Measurements from ENCODE around the gene SDHAF2. TPM values are rescaled to one million over a fixed set of nuclear protein-coding genes. Genes with fewer than 3 reads are reported as not detected.

SDHAF2 gene
- total RNA-seq, 1 experiment from 2014 or later, result 43.2 TPM

DNA sequence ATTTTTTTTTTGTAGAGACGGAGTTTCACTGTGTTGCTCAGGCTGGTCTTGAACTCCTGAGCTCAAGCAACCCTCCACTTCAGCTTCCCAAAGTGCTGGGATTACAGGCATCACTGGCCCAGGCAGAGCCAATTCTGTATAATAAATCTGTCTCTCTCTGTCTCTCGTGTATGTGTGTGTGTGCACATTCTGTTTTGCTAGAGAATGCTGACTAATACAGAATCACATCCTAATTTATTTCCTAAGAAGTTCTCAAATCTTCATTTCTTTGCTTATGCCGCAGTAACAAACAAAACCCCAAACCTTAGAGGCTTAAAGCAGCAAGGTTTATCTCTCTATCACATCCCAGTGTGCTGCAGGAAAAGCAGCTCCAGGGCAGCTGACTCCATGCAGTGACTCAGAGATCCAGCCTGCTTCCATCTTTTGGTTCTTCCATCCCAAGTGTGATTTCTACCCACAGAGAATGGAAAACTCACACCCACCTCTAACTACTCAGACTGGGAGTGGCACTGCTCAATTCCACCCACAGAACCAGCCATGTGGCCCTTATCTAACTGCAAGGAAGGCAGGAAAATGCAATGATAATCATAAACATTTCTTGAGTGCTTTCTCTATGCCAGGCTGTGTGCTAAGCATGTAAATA lies 43.6 kb downstream of the SDHAF2 start:
- Histone ChIP-seq H3K4me3 (ENCODE audit: low read depth in 2 of 2, low read length in 2 of 2) (no peak overlapping the region), H3K9me3 (ENCODE audit: control insufficient read depth, insufficient read depth, low read depth, low read length) (no peaks in the 10 kb centered on the region), H3K27me3 (ENCODE audit: control insufficient read depth, insufficient read depth, low read length) (no peaks in the 10 kb centered on the region), H3K36me3 (ENCODE audit: control insufficient read depth, insufficient read depth, low read length) (no peaks in the 10 kb centered on the region), H3K4me1 (ENCODE audit: control insufficient read depth, insufficient read depth, low read length) (no peaks in the 10 kb centered on the region), H3K27ac (ENCODE audit: low read length) (no peak overlapping the region)
- no TSS peak for BruUV-seq (replicated peaks)
- no peak for DNase-seq (ENCODE audit: low read depth, low spot score)
- ATAC-seq, result no peak
- TF ChIP-seq TCF7L2 (IDR thresholded peaks at IDR 0.05; ENCODE audit: low read depth, low read length), result no peak
- no peak for TF ChIP-seq POLR2AphosphoS5 (IDR thresholded peaks at IDR 0.05; ENCODE audit: low read depth, low read length)
- TF ChIP-seq, protein P1, sequence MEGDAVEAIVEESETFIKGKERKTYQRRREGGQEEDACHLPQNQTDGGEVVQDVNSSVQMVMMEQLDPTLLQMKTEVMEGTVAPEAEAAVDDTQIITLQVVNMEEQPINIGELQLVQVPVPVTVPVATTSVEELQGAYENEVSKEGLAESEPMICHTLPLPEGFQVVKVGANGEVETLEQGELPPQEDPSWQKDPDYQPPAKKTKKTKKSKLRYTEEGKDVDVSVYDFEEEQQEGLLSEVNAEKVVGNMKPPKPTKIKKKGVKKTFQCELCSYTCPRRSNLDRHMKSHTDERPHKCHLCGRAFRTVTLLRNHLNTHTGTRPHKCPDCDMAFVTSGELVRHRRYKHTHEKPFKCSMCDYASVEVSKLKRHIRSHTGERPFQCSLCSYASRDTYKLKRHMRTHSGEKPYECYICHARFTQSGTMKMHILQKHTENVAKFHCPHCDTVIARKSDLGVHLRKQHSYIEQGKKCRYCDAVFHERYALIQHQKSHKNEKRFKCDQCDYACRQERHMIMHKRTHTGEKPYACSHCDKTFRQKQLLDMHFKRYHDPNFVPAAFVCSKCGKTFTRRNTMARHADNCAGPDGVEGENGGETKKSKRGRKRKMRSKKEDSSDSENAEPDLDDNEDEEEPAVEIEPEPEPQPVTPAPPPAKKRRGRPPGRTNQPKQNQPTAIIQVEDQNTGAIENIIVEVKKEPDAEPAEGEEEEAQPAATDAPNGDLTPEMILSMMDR (IDR thresholded peaks at IDR 0.05), result no peak
- TF ChIP-seq SIN3A (IDR thresholded peaks at IDR 0.05; ENCODE audit: borderline replicate concordance, insufficient read depth, low read depth, low read length), result no peak
- TF ChIP-seq, protein P2, sequence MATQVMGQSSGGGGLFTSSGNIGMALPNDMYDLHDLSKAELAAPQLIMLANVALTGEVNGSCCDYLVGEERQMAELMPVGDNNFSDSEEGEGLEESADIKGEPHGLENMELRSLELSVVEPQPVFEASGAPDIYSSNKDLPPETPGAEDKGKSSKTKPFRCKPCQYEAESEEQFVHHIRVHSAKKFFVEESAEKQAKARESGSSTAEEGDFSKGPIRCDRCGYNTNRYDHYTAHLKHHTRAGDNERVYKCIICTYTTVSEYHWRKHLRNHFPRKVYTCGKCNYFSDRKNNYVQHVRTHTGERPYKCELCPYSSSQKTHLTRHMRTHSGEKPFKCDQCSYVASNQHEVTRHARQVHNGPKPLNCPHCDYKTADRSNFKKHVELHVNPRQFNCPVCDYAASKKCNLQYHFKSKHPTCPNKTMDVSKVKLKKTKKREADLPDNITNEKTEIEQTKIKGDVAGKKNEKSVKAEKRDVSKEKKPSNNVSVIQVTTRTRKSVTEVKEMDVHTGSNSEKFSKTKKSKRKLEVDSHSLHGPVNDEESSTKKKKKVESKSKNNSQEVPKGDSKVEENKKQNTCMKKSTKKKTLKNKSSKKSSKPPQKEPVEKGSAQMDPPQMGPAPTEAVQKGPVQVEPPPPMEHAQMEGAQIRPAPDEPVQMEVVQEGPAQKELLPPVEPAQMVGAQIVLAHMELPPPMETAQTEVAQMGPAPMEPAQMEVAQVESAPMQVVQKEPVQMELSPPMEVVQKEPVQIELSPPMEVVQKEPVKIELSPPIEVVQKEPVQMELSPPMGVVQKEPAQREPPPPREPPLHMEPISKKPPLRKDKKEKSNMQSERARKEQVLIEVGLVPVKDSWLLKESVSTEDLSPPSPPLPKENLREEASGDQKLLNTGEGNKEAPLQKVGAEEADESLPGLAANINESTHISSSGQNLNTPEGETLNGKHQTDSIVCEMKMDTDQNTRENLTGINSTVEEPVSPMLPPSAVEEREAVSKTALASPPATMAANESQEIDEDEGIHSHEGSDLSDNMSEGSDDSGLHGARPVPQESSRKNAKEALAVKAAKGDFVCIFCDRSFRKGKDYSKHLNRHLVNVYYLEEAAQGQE (IDR thresholded peaks at IDR 0.05; ENCODE audit: insufficient read depth in 1 of 2, low read depth in 2 of 2, low read length in 1 of 2), result no peak
- ChIA-PET POLR2A (no interaction called here), CTCF (interaction anchor here (0.6 to 0.7 kb wide), 2 partner anchors 27 to 164 kb away, joined by 4 to 8 read pairs; no protein-coding TSS in a partner anchor)
- in situ Hi-C loops (cut with HindIII; ENCODE audit: low pct_unique_long_range_greater_than_20kb, low sequenced_read_pairs) (no loop called here), intact Hi-C loops (cut with micrococcal nuclease; ENCODE audit: unreplicated experiment) (no loop called here)

DNA sequence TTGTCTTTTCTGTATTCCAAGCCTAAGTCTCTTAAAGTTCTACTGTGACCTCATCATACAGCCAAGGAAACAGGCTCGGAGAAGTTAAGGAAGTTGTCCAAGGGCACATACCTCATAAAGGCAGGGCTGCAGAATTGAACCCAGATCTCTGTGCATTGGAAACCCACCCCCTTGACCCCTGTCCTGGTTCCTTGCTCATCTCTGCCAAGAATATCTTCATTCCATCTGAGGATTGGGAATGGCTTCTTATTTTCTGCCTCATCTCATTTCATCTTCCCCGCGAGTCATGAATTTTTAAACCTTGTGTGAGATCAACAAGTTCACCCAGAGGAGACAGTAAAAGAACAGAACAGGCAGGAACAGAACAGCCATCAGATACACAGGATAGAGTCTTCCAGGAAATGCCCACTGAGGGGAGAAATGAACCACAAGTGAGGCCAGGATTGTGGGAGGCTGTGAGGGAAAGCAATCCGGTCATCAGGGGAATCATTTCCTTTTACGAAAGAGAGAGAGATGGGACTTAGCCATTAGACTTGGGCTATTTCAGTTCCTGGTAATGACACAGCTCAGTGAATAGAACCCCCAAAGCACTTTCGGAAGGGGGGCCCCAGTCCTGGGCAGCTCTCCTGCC lies 44.2 kb downstream of the SDHAF2 start:
- DNase-seq (ENCODE audit: low read depth, low spot score), result no peak
- ChIA-PET POLR2A (no interaction called here), CTCF (no interaction called here)
- TF ChIP-seq, protein P1 (IDR thresholded peaks at IDR 0.05), result no peak
- no peak for TF ChIP-seq POLR2AphosphoS5 (IDR thresholded peaks at IDR 0.05; ENCODE audit: low read depth, low read length)
- no peak for TF ChIP-seq TCF7L2 (IDR thresholded peaks at IDR 0.05; ENCODE audit: low read depth, low read length)
- Histone ChIP-seq H3K4me1 (ENCODE audit: control insufficient read depth, insufficient read depth, low read length) (no peaks in the 10 kb centered on the region), H3K4me3 (ENCODE audit: low read depth in 2 of 2, low read length in 2 of 2) (no peak overlapping the region), H3K9me3 (ENCODE audit: control insufficient read depth, insufficient read depth, low read depth, low read length) (no peaks in the 10 kb centered on the region), H3K36me3 (ENCODE audit: control insufficient read depth, insufficient read depth, low read length) (no peaks in the 10 kb centered on the region), H3K27me3 (ENCODE audit: control insufficient read depth, insufficient read depth, low read length) (no peaks in the 10 kb centered on the region), H3K27ac (ENCODE audit: low read length) (no peak overlapping the region)
- ATAC-seq, result no peak
- in situ Hi-C loops (cut with HindIII; ENCODE audit: low pct_unique_long_range_greater_than_20kb, low sequenced_read_pairs), result no loop called here
- BruUV-seq (replicated peaks), result TSS peak; percentile 53
- intact Hi-C loops (cut with micrococcal nuclease; ENCODE audit: unreplicated experiment), result no loop called here

Measured in Panc1 (cell line).